Testis (tissue), 2 donors: ENCODE results near the gene CENPK.

Source experiments
- CTCF ChIP-seq, 3 experiments: fragments of 450-650 bp in 2 of 3; fragments of 200-600 bp in 1 of 3; sonication (generic) in 1 of 3; IDR thresholded peaks; one replicate each; pipeline ENCODE4 v1.5.1; 2016 to 2019; ENCODE audit warnings: antibody characterized with exemption in 3 of 3, mild to moderate bottlenecking in 2 of 3, moderate library complexity in 1 of 3
- POLR2A ChIP-seq: fragments of 450-650 bp; IDR thresholded peaks from one replicate; pipeline ENCODE4 v1.6.1; 2017; ENCODE audit warnings: antibody characterized with exemption, mild to moderate bottlenecking, moderate library complexity

DNA sequence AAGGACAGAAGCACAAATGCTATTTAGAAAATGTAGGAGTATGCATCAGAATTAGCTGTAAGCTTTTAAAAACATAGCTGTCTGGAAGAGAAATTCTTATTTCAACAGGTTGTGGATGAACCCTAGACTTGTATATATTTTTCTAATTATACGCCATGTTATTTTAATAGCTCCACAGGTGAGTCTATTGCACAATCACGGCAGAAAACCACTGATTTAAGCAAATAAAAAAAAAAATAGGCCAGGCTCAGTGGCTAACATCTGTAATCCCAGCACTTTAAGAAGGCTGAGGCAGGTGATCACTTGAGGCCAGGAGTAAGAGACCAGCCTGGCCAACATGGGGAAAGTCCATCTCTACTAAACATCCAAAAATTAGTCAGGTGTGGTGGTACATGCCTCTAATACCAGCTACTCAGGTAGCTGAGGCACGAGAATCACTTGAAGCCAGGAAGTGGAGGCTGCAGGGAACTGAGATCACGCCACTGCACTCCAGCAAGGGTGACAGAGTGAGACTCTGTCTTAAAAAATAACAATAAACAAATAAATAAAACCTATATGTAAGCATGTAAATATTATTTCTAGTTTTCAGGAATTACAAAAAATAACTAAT, 49.4 kb upstream of the CENPK start:
- TF ChIP-seq CTCF (IDR thresholded peaks at IDR 0.05) (no peak), POLR2A (no peak)
